Nephron (organoid): Measurements from ENCODE around the gene LILRB3.
"Not testable (repeated sequence)": the region's sequence is repeated elsewhere in the genome, so short reads cannot be mapped to it uniquely, and the experiment has no call there.

Experiments used
- H3K27ac Mint-ChIP-seq, 3 experiments: 2 replicates each; pipeline ENCODE4 v1.8.0; 2020; ENCODE audit warnings: mixed read lengths in 3 of 3, mild to moderate bottlenecking in 2 of 3, moderate library complexity in 1 of 3
- H3K27me3 Mint-ChIP-seq: 2 replicates; pipeline ENCODE4 v1.8.0; 2021; ENCODE audit warnings: low read depth, mild to moderate bottlenecking, moderate library complexity, mixed read lengths
- H3K36me3 Mint-ChIP-seq: 2 replicates; pipeline ENCODE4 v1.8.0; 2020; ENCODE audit warnings: low read depth, mixed read lengths
- H3K4me1 Mint-ChIP-seq: 2 replicates; pipeline ENCODE4 v1.8.0; 2020; ENCODE audit warnings: mixed read lengths
- H3K4me3 Mint-ChIP-seq, 3 experiments: 2 replicates each; pipeline ENCODE4 v1.8.0; 2020; ENCODE audit warnings: mild to moderate bottlenecking in 3 of 3, mixed read lengths in 3 of 3, moderate library complexity in 2 of 3
- H3K9me3 Mint-ChIP-seq: 2 replicates; pipeline ENCODE4 v1.8.0; 2020; ENCODE audit warnings: mixed read lengths
- CTCF ChIP-seq, 3 experiments: fragments of 200-600 bp; sonication (generic); IDR thresholded peaks; one replicate each; pipeline ENCODE4 v1.5.0; 2021; ENCODE audit warnings: antibody characterized with exemption in 3 of 3; ENCODE audit not compliant: unreplicated experiment in 3 of 3

The LILRB3 gene

GRCh38 chr19:54209058-54209810, 13.6 kb downstream of the LILRB3 start:
- peaks cover 65% of the 10 kb centered on the region for H3K36me3 Mint-ChIP-seq
- H3K4me1 Mint-ChIP-seq: peaks cover 48% of the 10 kb centered on the region
- no peaks in the 10 kb centered on the region for H3K27me3 Mint-ChIP-seq
- peak overlapping the region in 2 of 3 experiments; percentile 73 to 93 for H3K27ac Mint-ChIP-seq
- no peaks in the 10 kb centered on the region for H3K9me3 Mint-ChIP-seq
- no peak for TF ChIP-seq CTCF (IDR thresholded peaks at IDR 0.05; ENCODE audit: unreplicated experiment in 3 of 3)
- no peak overlapping the region for H3K4me3 Mint-ChIP-seq

GRCh38 chr19:54208784-54209057, 14.1 kb downstream of the LILRB3 start:
- Mint-ChIP-seq H3K27ac (peak overlapping the region in 2 of 3 experiments; percentile 38 to 73), H3K36me3 (peaks cover 67% of the 10 kb centered on the region), H3K27me3 (no peaks in the 10 kb centered on the region), H3K9me3 (no peaks in the 10 kb centered on the region), H3K4me1 (peaks cover 53% of the 10 kb centered on the region), H3K4me3 (no peak overlapping the region)
- TF ChIP-seq CTCF (IDR thresholded peaks at IDR 0.05; ENCODE audit: unreplicated experiment in 3 of 3): no peak

GRCh38 chr19:54207983-54208783, 14.6 kb downstream of the LILRB3 start:
- H3K4me3 Mint-ChIP-seq: peak overlapping the region in 2 of 3 experiments; percentile 12 to 14
- no peaks in the 10 kb centered on the region for H3K9me3 Mint-ChIP-seq
- peaks cover 71% of the 10 kb centered on the region for H3K36me3 Mint-ChIP-seq
- H3K4me1 Mint-ChIP-seq: peaks cover 59% of the 10 kb centered on the region
- H3K27ac Mint-ChIP-seq: peak overlapping the region; percentile 38 to 73 (median 50)
- H3K27me3 Mint-ChIP-seq: no peaks in the 10 kb centered on the region
- TF ChIP-seq CTCF (IDR thresholded peaks at IDR 0.05; ENCODE audit: unreplicated experiment in 3 of 3): no peak

- Mint-ChIP-seq H3K36me3 (peaks cover 71% of the 10 kb centered on the region), H3K27me3 (no peaks in the 10 kb centered on the region), H3K9me3 (no peaks in the 10 kb centered on the region), H3K4me1 (peaks cover 64% of the 10 kb centered on the region), H3K4me3 (peak overlapping the region in 1 of 3 experiments; percentile 22), H3K27ac (peak overlapping the region in 2 of 3 experiments; percentile 38 to 50)
- no peak for TF ChIP-seq CTCF (IDR thresholded peaks at IDR 0.05; ENCODE audit: unreplicated experiment in 3 of 3)
These were observed 15.2 kb downstream of the LILRB3 start for GRCh38 chr19:54207676-54207982.

GRCh38 chr19:54207193-54207592, 15.6 kb downstream of the LILRB3 start:
- H3K9me3 Mint-ChIP-seq, H3K4me3 Mint-ChIP-seq, H3K27me3 Mint-ChIP-seq: not testable (repeated sequence)
- H3K4me1 Mint-ChIP-seq: peaks cover 68% of the 10 kb centered on the region
- H3K27ac Mint-ChIP-seq: peak overlapping the region in 1 of 3 experiments; percentile 38
- peaks cover 75% of the 10 kb centered on the region for H3K36me3 Mint-ChIP-seq

GRCh38 chr19:54206831-54207177, 16.0 kb downstream of the LILRB3 start:
- H3K27me3 Mint-ChIP-seq: no peaks in the 10 kb centered on the region
- no peak for TF ChIP-seq CTCF (IDR thresholded peaks at IDR 0.05; ENCODE audit: unreplicated experiment in 3 of 3)
- H3K4me1 Mint-ChIP-seq: peaks cover 72% of the 10 kb centered on the region
- H3K27ac Mint-ChIP-seq: no peak overlapping the region
- no peak overlapping the region for H3K4me3 Mint-ChIP-seq
- H3K36me3 Mint-ChIP-seq: peaks cover 77% of the 10 kb centered on the region
- H3K9me3 Mint-ChIP-seq: no peaks in the 10 kb centered on the region
